TTC549 (cell line): ENCODE data around the gene NEURL1B.
"Not testable (repeated sequence)": the region's sequence is repeated elsewhere in the genome, so short reads cannot be mapped to it uniquely, and the experiment has no call there.

Source experiments
- FAIRE-seq: peaks from 2 replicates; lab custom pipeline; 2012; peaks lifted over from hg19 to GRCh38; lab: Jason Lieb, UNC

Gene NEURL1B

DNA sequence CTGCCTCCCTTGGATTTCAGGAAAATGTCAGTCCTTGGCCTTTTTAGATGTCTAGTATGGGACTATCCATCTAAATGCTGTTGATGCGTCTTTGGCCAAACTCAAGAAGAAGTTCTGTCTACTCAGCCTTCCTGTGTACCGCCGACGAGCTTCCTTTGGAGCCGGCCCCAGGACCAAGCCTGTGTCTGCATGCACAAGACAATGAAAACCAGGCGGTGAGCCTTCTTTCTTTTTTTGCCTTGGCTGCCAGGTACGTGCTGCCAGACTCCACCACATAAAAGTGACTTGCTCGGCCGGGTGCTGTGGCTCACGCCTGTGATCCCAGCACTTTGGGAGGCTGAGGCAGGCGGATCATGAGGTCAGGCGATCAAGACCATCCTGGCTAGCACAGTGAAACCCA lies 6.0 kb upstream of the NEURL1B start:
- no peak for FAIRE-seq

DNA sequence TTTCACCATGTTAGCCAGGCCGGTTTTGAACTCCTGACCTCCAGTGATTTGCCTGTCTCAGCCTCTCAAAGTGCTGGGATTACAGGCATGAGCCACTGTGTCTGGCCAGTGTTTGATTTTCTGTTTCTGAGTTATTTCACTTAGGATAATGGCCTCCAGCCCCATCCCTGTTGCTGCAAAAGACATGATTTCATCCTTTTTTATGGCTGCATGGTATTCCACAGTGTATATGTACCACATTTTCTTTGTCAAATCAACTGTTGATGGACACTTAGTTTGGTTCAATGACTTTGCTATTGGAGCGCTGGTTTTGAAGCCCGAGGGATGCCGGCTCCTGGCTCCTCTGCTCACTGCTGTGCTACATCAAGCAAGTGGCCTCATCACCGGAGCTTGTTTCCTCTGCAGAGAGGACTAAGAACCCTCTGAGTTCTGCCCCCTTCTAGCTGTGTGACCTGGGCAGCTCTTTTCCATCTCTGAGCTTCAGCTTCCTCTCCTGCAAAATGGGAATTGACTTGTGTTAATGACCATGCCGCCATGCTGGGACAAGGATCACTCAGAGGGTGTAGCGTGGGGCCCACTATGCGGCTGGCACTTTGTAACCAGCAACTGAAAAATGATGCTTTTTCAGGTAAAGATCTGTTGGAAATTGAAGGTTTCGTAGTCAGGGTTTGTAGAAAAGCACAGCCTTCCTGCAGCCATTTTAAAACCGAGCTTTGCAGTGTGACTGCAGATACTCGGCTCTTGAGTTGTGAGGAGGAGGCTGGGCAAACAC lies 4.6 kb upstream of the NEURL1B start:
- FAIRE-seq, result no peak

DNA sequence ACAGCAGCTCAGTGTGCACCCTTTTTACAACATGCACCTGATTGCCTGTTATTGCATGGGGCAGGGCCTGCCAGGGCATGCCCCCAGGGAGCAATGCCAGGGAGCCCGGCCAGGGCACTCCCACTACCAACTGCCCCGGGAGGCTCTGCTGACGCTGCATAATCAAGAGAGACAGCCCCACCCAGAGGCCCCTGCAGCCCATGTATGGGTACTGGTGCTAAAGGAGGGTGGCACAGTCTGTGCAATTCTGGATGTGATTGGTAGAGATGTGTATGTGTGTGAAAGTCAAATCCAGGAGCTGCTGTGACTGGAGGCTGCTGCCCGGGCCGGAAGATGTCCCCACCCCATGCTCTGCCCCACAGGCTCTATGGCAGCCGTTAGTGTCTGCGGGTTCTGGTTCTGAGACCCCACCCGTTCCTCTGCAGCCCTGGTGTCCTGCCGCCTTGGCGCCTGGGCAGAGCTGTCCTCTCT lies 3.9 kb upstream of the NEURL1B start:
- no peak for FAIRE-seq

GRCh38 chr5:172637740-172638139 lies 3.3 kb upstream of the NEURL1B start:
- FAIRE-seq, result no peak

GRCh38 chr5:172638209-172638768 lies 2.8 kb upstream of the NEURL1B start:
- no peak for FAIRE-seq

GRCh38 chr5:172640139-172640538 lies 924 bp upstream of the NEURL1B start:
- no peak for FAIRE-seq

- no peak for FAIRE-seq
These were observed 442 bp downstream of the NEURL1B start for GRCh38 chr5:172641359-172642050.

DNA sequence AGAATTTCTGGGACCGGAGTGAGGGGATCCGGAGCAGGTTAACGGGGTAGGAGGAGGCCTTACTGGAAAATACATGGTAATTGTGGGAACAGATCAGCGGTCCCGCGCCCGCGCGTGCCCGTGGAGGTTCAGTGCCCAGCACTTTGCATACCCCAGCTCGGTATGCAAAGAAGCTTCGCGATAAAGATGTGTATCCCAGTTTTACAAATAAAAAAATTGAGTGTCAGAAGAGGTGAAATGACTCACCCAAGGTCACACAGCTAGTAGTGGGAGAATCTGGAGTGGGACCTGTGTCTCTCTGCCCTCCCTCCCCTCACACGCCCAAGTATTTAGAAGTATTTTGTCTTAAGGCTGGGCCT lies 967 bp downstream of the NEURL1B start:
- FAIRE-seq, result no peak

- no peak for FAIRE-seq
These were observed 1.4 kb downstream of the NEURL1B start for GRCh38 chr5:172642486-172642885.

GRCh38 chr5:172642926-172643871 lies 2.1 kb downstream of the NEURL1B start:
- FAIRE-seq, result no peak

DNA sequence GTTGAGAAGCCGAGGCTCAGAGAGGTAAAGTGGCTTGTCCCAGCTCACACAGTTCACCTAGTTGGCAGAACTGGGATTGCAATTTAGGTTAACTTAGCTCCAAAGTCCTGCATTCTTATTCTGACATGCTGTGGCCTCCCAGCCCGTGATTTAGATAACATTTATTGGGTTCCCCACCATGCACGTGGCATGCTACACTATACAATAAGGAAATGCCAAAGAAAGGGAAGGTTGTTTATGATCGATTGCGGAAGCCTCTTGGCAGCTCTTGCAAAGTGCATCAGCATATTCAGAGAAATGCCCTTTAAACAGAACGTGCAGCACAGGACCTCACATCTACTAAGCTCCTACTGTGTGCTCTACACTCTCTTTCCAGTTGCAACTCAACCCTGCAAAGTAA lies 3.2 kb downstream of the NEURL1B start:
- FAIRE-seq, result no peak

DNA sequence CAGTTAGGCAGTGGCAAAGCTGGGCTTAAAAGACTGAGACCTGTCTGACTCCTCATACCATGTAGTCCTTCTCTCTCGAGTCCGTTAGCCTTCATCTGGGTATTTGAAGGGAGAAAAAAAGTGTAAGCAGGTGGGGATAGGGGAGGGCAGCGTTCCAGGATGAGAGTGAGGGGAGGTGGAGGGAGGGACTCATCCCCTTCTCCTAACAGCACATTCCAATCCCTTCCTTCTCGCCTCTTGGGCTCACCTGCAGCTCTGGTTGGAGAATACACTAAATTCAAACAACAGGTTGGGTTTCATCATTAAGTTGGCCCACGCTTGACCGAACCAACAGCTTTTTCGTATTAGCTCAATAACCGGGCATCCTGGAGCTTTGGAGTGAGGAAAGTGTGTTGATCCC lies 3.6 kb downstream of the NEURL1B start:
- FAIRE-seq, result no peak

DNA sequence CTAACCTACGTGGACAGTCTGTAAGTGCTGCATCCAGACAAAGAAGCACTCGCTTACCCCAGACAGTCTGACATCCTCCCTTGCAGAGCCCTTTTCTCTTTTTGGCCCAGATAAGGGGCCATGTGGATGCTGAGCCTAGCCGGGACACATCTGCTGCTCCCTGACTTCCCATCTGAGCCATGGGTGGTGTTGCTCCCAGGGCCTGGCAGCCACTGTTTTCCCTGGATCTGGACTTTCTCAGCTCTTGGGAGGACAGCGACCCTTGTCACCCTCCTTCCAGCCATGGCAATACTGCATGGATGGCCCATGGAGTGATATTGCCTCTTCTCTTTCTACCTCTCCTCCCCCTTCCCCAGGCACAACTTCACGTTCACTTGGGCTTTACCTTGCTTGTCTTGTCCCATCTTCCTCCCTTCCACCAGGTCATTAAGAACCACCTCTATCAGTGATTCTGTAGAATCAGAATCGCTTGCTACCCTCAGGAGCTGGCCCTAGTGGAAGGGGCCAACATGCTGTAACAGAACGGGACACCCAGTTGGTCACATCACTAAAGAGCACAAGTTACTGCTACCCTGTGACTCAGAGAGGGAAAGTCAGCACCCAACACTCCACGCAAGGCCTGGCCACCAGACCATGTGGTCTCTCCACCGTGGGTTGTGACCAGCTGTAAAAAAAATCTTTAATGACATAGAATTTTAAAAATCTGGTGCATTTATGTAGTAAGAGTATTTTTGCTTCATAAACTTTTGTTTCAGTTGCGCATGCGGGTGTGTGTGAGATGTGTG lies 4.4 kb downstream of the NEURL1B start:
- FAIRE-seq, result no peak

- FAIRE-seq, result no peak
These were observed 5.7 kb downstream of the NEURL1B start for GRCh38 chr5:172646716-172647285.

DNA sequence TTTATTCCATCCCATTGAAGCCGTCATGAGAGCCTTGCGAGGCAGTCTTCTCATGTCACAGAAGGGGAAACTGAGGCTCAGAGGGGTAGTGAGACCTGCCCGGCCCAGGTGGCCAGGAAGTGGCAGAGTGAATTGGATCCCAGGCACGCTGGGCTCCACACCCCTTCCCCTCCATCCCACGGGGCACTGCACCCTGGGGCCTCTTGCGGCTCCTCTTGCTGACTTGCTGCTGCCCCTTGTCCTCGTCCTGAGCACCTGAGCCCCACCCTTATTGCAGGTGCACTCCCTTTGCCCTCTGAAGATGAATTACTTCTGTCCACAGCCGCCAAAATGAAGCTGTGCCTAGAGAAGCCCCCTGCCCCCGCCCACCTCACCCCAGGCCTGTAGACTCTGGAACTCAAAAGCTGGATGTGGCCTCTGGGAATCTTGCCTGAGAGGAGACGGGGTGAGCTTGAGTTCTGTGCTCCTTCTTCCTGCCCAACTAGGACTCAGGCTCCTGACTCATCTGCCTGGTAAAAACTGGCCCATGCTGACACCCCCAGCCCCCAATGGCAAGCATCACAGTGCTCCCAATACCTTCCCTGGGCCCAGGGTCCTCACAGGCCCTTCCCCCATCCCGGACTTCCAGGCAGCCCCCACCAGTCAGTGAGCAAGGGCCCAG lies 6.4 kb downstream of the NEURL1B start:
- no peak for FAIRE-seq

DNA sequence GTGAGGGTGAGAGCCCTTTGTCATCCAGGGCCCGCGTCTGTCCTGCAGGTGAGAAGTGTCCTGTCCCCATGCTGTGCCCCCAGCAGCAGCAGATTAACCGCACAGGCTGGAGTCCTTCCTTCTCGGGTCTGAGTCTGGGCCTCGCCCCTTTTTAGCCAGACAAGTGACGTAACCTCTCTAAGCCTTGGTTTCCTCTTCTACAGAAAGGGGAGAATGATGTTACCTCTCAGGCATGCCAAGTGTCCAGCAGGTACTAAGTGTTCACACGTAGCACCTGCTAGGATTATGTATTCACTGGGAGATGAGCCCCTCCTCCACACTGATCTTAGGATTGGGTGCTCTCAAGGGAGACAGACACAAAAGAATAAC lies 6.9 kb downstream of the NEURL1B start:
- FAIRE-seq, result no peak

DNA sequence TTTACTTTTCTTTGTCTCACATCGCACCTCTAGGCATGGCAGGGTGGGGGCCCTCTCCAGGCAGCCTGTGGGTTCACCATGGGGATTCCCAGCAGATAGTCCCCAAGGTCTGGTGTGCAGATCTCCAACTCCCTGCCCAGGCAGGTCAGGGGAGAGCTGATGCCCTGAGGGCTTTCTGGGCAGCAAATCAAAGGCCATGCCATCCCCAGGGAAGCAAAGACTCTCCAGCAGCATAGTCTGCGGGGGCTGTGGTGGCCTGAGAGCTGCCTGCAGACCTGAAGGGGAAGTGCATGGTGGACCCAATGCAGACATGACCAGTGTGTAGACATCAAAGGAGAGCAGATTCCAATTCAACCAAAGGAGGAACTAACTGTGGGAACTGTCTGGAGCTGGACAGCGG lies 7.7 kb downstream of the NEURL1B start:
- no peak for FAIRE-seq

GRCh38 chr5:172656496-172656895 lies 15.4 kb downstream of the NEURL1B start:
- FAIRE-seq, result not testable (repeated sequence)

- not testable (repeated sequence) for FAIRE-seq
These were observed 16.6 kb downstream of the NEURL1B start for GRCh38 chr5:172657524-172658233.

DNA sequence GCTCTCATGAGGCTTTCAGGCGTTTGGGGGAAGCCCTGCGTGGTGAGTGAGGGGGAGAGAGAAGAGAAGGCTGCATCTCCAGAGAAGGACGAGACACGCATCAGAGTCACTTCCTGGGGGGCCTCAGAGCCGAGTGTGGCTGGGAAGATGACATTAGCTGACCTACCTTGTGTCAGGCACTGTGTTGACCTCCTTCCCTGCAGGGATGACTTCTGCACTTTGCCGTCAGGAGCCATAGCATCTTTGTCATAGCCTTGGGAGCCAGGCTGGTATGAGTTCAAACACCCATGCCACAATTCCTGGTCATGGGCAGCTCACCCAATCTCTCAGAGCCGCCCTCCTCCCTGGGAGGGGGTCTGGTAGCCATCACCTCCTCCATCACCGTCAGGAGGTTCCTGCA lies 17.3 kb downstream of the NEURL1B start:
- no peak for FAIRE-seq
